IMR-90 (cell line): ENCODE results near the gene PARK7. TPM values are rescaled to one million over a fixed set of nuclear protein-coding genes. Genes with fewer than 3 reads are reported as not detected.

Source experiments
- ATAC-seq: fragments of 200-7000 bp; cut with Tn5 transposase; 2 replicates; pipeline ENCODE4 v1.9.1; 2020; ENCODE audit warnings: low read depth, mild to moderate bottlenecking, moderate library complexity
- BruUV-seq: library from RNA; stranded (reverse); fragments of 400-500 nt; replicated peaks from 2 replicates; lab custom pipeline; 2021; lab: Mats Ljungman, UMichigan
- CTCF ChIA-PET: fragments of 300-600 bp; formaldehyde crosslinking; extraction: SDS; loops from one replicate; lab custom pipeline; 2021; ENCODE audit warnings: antibody characterized with exemption; lab: Yijun Ruan, JAX
- POLR2A ChIA-PET: fragments of 300-600 bp; sonication (Branson Sonifier 250); formaldehyde crosslinking; loops from one replicate; lab custom pipeline; 2022; ENCODE audit warnings: antibody characterized with exemption; ENCODE audit not compliant: unreplicated experiment; lab: Charles Lee
- DNase-seq: peaks from one replicate; pipeline ENCODE4 v3.0.0; 2013
- H2AFZ ChIP-seq: replicated peaks from 2 replicates; pipeline ENCODE3; 2013; ENCODE audit warnings: low read length, mild to moderate bottlenecking; ENCODE audit not compliant: poor library complexity
- H2AK5ac ChIP-seq: 2 replicates; pipeline ENCODE4 v1.6.1; 2013; ENCODE audit warnings: low read depth, low read length, inconsistent platforms
- H2AK9ac ChIP-seq: replicated peaks from 2 replicates; pipeline ENCODE3; 2013; ENCODE audit warnings: mild to moderate bottlenecking, low read depth, low read length, moderate library complexity; ENCODE audit not compliant: poor library complexity
- H2BK120ac ChIP-seq: 2 replicates; pipeline ENCODE4 v1.6.1; 2013; ENCODE audit warnings: low read depth, low read length, inconsistent platforms
- H2BK15ac ChIP-seq: 3 replicates; pipeline ENCODE4 v1.6.1; 2013; ENCODE audit warnings: low read depth, low read length, inconsistent platforms
- H2BK20ac ChIP-seq: 2 replicates; pipeline ENCODE4 v1.6.1; 2013; ENCODE audit warnings: low read depth, mild to moderate bottlenecking, inconsistent platforms, low read length, moderate library complexity
- H2BK5ac ChIP-seq: 2 replicates; pipeline ENCODE4 v1.6.1; 2013; ENCODE audit warnings: mild to moderate bottlenecking, low read depth, low read length, inconsistent platforms; ENCODE audit not compliant: poor library complexity, severe bottlenecking
- H3K14ac ChIP-seq: replicated peaks from 2 replicates; pipeline ENCODE4 v1.6.1; 2013; ENCODE audit warnings: low read depth, low read length, inconsistent platforms
- H3K18ac ChIP-seq: 2 replicates; pipeline ENCODE4 v1.6.1; 2013; ENCODE audit warnings: low read depth, low read length, control low read depth
- H3K23ac ChIP-seq: 2 replicates; pipeline ENCODE4 v1.6.1; 2013; ENCODE audit warnings: low read depth, low read length, inconsistent platforms
- H3K27ac ChIP-seq: 2 replicates; pipeline ENCODE4 v1.5.1; 2013; ENCODE audit warnings: mild to moderate bottlenecking, control low read depth, low read length; ENCODE audit not compliant: insufficient read depth
- H3K27me3 ChIP-seq: 2 replicates; pipeline ENCODE4 v1.6.1; 2013; ENCODE audit warnings: low read length; ENCODE audit not compliant: control insufficient read depth, insufficient read depth
- H3K36me3 ChIP-seq: 2 replicates; pipeline ENCODE4 v1.6.1; 2013; ENCODE audit warnings: low read length, mixed read lengths; ENCODE audit not compliant: control insufficient read depth, insufficient read depth
- H3K4ac ChIP-seq: 2 replicates; pipeline ENCODE4 v1.6.1; 2013; ENCODE audit warnings: low read depth, low read length, inconsistent platforms
- H3K4me1 ChIP-seq: 2 replicates; pipeline ENCODE4 v1.6.1; 2013; ENCODE audit warnings: low read length, mixed read lengths; ENCODE audit not compliant: control insufficient read depth, insufficient read depth
- H3K4me2 ChIP-seq: 2 replicates; pipeline ENCODE4 v1.6.1; 2013; ENCODE audit warnings: low read depth, mild to moderate bottlenecking, control low read depth, low read length, moderate library complexity
- H3K4me3 ChIP-seq: 2 replicates; pipeline ENCODE4 v1.5.1; 2013; ENCODE audit warnings: low read depth, mild to moderate bottlenecking, control low read depth, low read length, moderate library complexity; ENCODE audit not compliant: insufficient read depth
- H3K56ac ChIP-seq: 2 replicates; pipeline ENCODE4 v1.6.1; 2013; ENCODE audit warnings: low read length, inconsistent platforms; ENCODE audit not compliant: insufficient read depth; ENCODE audit errors: extremely low read depth
- H3K79me1 ChIP-seq, 2 experiments: 2 replicates each; pipeline ENCODE4 v1.6.1; 2013; ENCODE audit warnings: low read length in 2 of 2, inconsistent platforms in 1 of 2, low read depth in 1 of 2
- H3K9ac ChIP-seq: 2 replicates; pipeline ENCODE4 v1.6.1; 2013; ENCODE audit warnings: low read depth, low read length, control low read depth
- H3K9me1 ChIP-seq: 2 replicates; pipeline ENCODE4 v1.6.1; 2013; ENCODE audit warnings: low read length, inconsistent platforms; ENCODE audit not compliant: insufficient read depth
- H3K9me3 ChIP-seq: 2 replicates; pipeline ENCODE4 v1.6.1; 2013; ENCODE audit warnings: low read length; ENCODE audit not compliant: control insufficient read depth, insufficient read depth
- H4K20me1 ChIP-seq: 2 replicates; pipeline ENCODE4 v1.6.1; 2013; ENCODE audit warnings: low read length, inconsistent platforms; ENCODE audit not compliant: insufficient read depth
- H4K5ac ChIP-seq: 2 replicates; pipeline ENCODE4 v1.6.1; 2013; ENCODE audit warnings: mild to moderate bottlenecking, low read depth, low read length, control low read depth
- H4K8ac ChIP-seq, 2 experiments: 2 replicates each; pipeline ENCODE4 v1.6.1; 2013; ENCODE audit warnings: low read depth in 2 of 2, low read length in 2 of 2, control low read depth in 1 of 2, inconsistent platforms in 1 of 2
- H4K91ac ChIP-seq: 2 replicates; pipeline ENCODE4 v1.6.1; 2013; ENCODE audit warnings: low read depth, low read length, inconsistent platforms; ENCODE audit not compliant: insufficient read depth
- BHLHE40 ChIP-seq: fragments of 150-350 bp; IDR thresholded peaks from 2 replicates; pipeline ENCODE4 v1.6.1; 2016; ENCODE audit warnings: mild to moderate bottlenecking, low read depth, low read length
- CEBPB ChIP-seq: IDR thresholded peaks from 2 replicates; pipeline ENCODE4 v1.6.1; 2012; ENCODE audit warnings: low read depth, low read length, improper control_type of control experiment
- CHD1 ChIP-seq: IDR thresholded peaks from 2 replicates; pipeline ENCODE4 v1.6.1; 2012; ENCODE audit warnings: low read depth, low read length, improper control_type of control experiment
- FOS ChIP-seq: fragments of 150-350 bp; IDR thresholded peaks from 2 replicates; pipeline ENCODE4 v1.6.1; 2016; ENCODE audit warnings: low read depth, low read length
- MAFK ChIP-seq: IDR thresholded peaks from 2 replicates; pipeline ENCODE4 v1.6.1; 2012; ENCODE audit warnings: low read depth, low read length, improper control_type of control experiment
- MAZ ChIP-seq: IDR thresholded peaks from 2 replicates; pipeline ENCODE4 v1.6.1; 2012; ENCODE audit warnings: low read depth, mild to moderate bottlenecking, low read length, improper control_type of control experiment, moderate library complexity, borderline replicate concordance
- MXI1 ChIP-seq: IDR thresholded peaks from 2 replicates; pipeline ENCODE4 v1.6.1; 2012; ENCODE audit warnings: low read depth, mild to moderate bottlenecking, low read length, moderate library complexity, borderline replicate concordance
- NFE2L2 ChIP-seq: fragments of 150-350 bp; IDR thresholded peaks from 2 replicates; pipeline ENCODE4 v1.6.1; 2016; ENCODE audit warnings: low read depth, mild to moderate bottlenecking, low read length
- POLR2A ChIP-seq: IDR thresholded peaks from 2 replicates; pipeline ENCODE4 v1.6.1; 2012; ENCODE audit warnings: mild to moderate bottlenecking, low read depth, low read length
- RAD21 ChIP-seq: IDR thresholded peaks from 2 replicates; pipeline ENCODE4 v1.6.1; 2012; ENCODE audit warnings: low read length, improper control_type of control experiment
- RCOR1 ChIP-seq: IDR thresholded peaks from 2 replicates; pipeline ENCODE4 v1.6.1; 2012; ENCODE audit warnings: mild to moderate bottlenecking, low read length, improper control_type of control experiment; ENCODE audit not compliant: insufficient replicate concordance
- RFX5 ChIP-seq: IDR thresholded peaks from 2 replicates; pipeline ENCODE4 v1.8.0; 2012; ENCODE audit warnings: low read depth, mild to moderate bottlenecking, low read length, moderate library complexity
- SMC3 ChIP-seq: fragments of 150-350 bp; IDR thresholded peaks from 2 replicates; pipeline ENCODE4 v1.6.1; 2016; ENCODE audit warnings: low read depth, mild to moderate bottlenecking, antibody characterized with exemption, low read length, moderate library complexity
- WGBS, 2 experiments: methylation state at CpG; one replicate each; pipeline versions ENCODE4 v1.1.5 to v1.1.7; 2013; ENCODE audit warnings: missing lambda C conversion rate in 2 of 2; ENCODE audit not compliant: insufficient read length in 1 of 2; ENCODE audit errors: extremely low coverage in 2 of 2; 5-methylcytosine and 5-hydroxymethylcytosine counted together
- dilution Hi-C: fragments of 300-500 bp; cut with HindIII; formaldehyde crosslinking; loops from one replicate; pipeline ENCODE4 v1.14.3; 2018; ENCODE audit warnings: low sequenced_read_pairs; ENCODE audit not compliant: unreplicated experiment
- in situ Hi-C: fragments of 300-500 bp; cut with MboI; formaldehyde crosslinking; loops from 3 replicates; pipeline ENCODE4 v1.14.3; 2019; ENCODE audit warnings: low sequenced_read_pairs, inconsistent platforms, mixed read lengths
- intact Hi-C: fragments of 100-400 bp; cut with micrococcal nuclease; formaldehyde crosslinking; loops from 2 replicates; pipeline ENCODE4 v1.10.0; 2022
- polyA plus RNA-seq, 3 experiments: library from polyadenylated mRNA; depleted of rRNA; stranded (reverse); fragments of >200 nt; gene quantifications; 2 replicates each; pipeline ENCODE4 v1.2.3, GENCODE V29; 2012; ENCODE audit warnings: low replicate concordance in 1 of 3
- total RNA-seq: library from RNA; depleted of rRNA; stranded (reverse); fragments of >200 nt; gene quantifications from 2 replicates; pipeline ENCODE4 v1.2.3, GENCODE V29; 2012
- TF ChIP-seq, protein P1 (sequence below): conservative IDR thresholded peaks from 2 replicates; pipeline ENCODE4 v1.5.1; 2012; ENCODE audit warnings: mild to moderate bottlenecking, low read depth, low read length, improper control_type of control experiment
- TF ChIP-seq, protein P2 (sequence below): fragments of 150-350 bp; IDR thresholded peaks from 2 replicates; pipeline ENCODE4 v1.6.1; 2017; ENCODE audit warnings: mild to moderate bottlenecking, antibody characterized with exemption, low read length, low read depth
- TF ChIP-seq, protein P3 (sequence below): fragments of 150-350 bp; IDR thresholded peaks from 2 replicates; pipeline ENCODE4 v1.6.1; 2016; ENCODE audit warnings: low read depth, mild to moderate bottlenecking, low read length, moderate library complexity, borderline replicate concordance

Gene PARK7
- total and polyA plus RNA-seq, 2 of the 4 experiments (the other 2 are of a cell fraction) = 207 to 357 TPM

DNA sequence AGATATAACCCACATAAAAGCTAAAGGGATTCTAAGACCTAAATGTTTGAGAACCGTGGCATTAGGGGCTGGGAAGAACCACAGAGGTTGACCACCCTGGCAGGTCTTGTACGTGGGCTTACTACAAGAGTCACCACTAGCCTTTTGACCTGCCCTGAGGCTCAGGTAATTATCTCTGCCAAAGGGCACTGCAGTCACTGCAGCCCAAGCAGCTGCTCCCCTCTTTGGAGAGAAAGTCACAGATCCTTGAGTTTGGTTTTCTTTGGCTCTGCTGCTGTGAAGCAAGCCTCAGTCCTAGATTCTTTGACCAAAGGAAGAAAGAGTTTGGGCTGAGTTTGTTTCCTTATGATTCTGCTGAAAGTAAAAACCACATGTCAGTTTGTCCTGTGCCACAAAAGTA lies 11.6 kb downstream of the PARK7 start:
- no peak for DNase-seq

More for the DNA sequence above, 11.6 kb downstream of the PARK7 start:
- no peak overlapping the region for H4K5ac ChIP-seq
- H2AK5ac ChIP-seq = no peak overlapping the region
- no peak overlapping the region for H2BK15ac ChIP-seq
- TF ChIP-seq, protein P1, sequence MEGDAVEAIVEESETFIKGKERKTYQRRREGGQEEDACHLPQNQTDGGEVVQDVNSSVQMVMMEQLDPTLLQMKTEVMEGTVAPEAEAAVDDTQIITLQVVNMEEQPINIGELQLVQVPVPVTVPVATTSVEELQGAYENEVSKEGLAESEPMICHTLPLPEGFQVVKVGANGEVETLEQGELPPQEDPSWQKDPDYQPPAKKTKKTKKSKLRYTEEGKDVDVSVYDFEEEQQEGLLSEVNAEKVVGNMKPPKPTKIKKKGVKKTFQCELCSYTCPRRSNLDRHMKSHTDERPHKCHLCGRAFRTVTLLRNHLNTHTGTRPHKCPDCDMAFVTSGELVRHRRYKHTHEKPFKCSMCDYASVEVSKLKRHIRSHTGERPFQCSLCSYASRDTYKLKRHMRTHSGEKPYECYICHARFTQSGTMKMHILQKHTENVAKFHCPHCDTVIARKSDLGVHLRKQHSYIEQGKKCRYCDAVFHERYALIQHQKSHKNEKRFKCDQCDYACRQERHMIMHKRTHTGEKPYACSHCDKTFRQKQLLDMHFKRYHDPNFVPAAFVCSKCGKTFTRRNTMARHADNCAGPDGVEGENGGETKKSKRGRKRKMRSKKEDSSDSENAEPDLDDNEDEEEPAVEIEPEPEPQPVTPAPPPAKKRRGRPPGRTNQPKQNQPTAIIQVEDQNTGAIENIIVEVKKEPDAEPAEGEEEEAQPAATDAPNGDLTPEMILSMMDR = no peak
- TF ChIP-seq SMC3 (no peak), RCOR1 (no peak), NFE2L2 (no peak), POLR2A (no peak), FOS (no peak), MAFK (no peak), CEBPB (no peak), MAZ (no peak), RAD21 (no peak), MXI1 (no peak), CHD1 (no peak), RFX5 (no peak), BHLHE40 (no peak)
- TF ChIP-seq, protein P2, sequence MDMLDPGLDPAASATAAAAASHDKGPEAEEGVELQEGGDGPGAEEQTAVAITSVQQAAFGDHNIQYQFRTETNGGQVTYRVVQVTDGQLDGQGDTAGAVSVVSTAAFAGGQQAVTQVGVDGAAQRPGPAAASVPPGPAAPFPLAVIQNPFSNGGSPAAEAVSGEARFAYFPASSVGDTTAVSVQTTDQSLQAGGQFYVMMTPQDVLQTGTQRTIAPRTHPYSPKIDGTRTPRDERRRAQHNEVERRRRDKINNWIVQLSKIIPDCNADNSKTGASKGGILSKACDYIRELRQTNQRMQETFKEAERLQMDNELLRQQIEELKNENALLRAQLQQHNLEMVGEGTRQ = no peak
- TF ChIP-seq, protein P3, sequence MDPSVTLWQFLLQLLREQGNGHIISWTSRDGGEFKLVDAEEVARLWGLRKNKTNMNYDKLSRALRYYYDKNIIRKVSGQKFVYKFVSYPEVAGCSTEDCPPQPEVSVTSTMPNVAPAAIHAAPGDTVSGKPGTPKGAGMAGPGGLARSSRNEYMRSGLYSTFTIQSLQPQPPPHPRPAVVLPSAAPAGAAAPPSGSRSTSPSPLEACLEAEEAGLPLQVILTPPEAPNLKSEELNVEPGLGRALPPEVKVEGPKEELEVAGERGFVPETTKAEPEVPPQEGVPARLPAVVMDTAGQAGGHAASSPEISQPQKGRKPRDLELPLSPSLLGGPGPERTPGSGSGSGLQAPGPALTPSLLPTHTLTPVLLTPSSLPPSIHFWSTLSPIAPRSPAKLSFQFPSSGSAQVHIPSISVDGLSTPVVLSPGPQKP = no peak
- peaks cover 23 to 58% of the 10 kb centered on the region in 2 experiments for H3K79me1 ChIP-seq
- BruUV-seq = no TSS peak
- H3K18ac ChIP-seq = no peak overlapping the region
- no peak overlapping the region for H3K4me3 ChIP-seq
- no peak overlapping the region for H3K23ac ChIP-seq
- no peak overlapping the region for H2BK5ac ChIP-seq
- no peak overlapping the region for H2AFZ ChIP-seq
- ATAC-seq = no peak
- H2BK20ac ChIP-seq = no peak overlapping the region
- H4K8ac ChIP-seq = no peak overlapping the region
- intact Hi-C loops (no loop called here), dilution Hi-C loops (no loop called here), in situ Hi-C loops (no loop called here)
- H3K14ac ChIP-seq = no peak overlapping the region
- H3K9me1 ChIP-seq = no peaks in the 10 kb centered on the region
- H3K56ac ChIP-seq = no peak overlapping the region
- no peak overlapping the region for H4K91ac ChIP-seq
- H3K4me2 ChIP-seq = no peak overlapping the region
- no peak overlapping the region for H2BK120ac ChIP-seq
- no peaks in the 10 kb centered on the region; the same call in 1 of the 2 replicates for H3K4me1 ChIP-seq
- ChIA-PET CTCF (no interaction called here), POLR2A (no interaction called here)
- no peak overlapping the region for H3K27ac ChIP-seq
- H2AK9ac ChIP-seq = no peak overlapping the region
- peaks cover 30% of the 10 kb centered on the region for H3K36me3 ChIP-seq
- H4K20me1 ChIP-seq = peaks cover 18% of the 10 kb centered on the region
- WGBS, 2 experiments = 100% methylated on average over 1 of the region's 2 CpGs; no CpG with 5 or more reads in 1 of the 2 experiments
- H3K27me3 ChIP-seq = no peaks in the 10 kb centered on the region
- no peaks in the 10 kb centered on the region for H3K9me3 ChIP-seq
- H3K9ac ChIP-seq = no peak overlapping the region
- H3K4ac ChIP-seq = no peak overlapping the region
